ENCODE measurements around the gene PRSS35.
A peak's percentile ranks its signal among the peaks of the same experiment; 100 is the strongest.

Gene PRSS35

GRCh38 chr6:83511901-83512681 is at the start of gene PRSS35:
Gene PRSS35 (plus strand): TSS chr6:83512534. CDS start chr6:83523442, 10,908 bp downstream.
- Histone ChIP-seq H3K4me1 (ENCODE audit: insufficient read depth, poor library complexity, severe bottlenecking) (no peaks in the 10 kb centered on the region), H3K9me3 (ENCODE audit: severe bottlenecking) (no peaks in the 10 kb centered on the region), H3K4me3 (ENCODE audit: severe bottlenecking) (peak within 1 kb of the TSS; percentile 15), H3K27ac (ENCODE audit: poor library complexity, severe bottlenecking) (no peak within 1 kb of the TSS), H3K27me3 (ENCODE audit: insufficient read depth, poor library complexity, severe bottlenecking) (no peaks in the 10 kb centered on the region), H3K36me3 (ENCODE audit: low read depth) (no peaks in the 10 kb centered on the region)
- peak; percentile 81 for ATAC-seq (ENCODE audit: low read depth)
- DNase-seq (ENCODE audit: low spot score) = peak; percentile 59
- TF ChIP-seq CTCF (IDR thresholded peaks at IDR 0.05; ENCODE audit: poor library complexity, severe bottlenecking) = peak; percentile 87

- DNase-seq (ENCODE audit: low spot score) (no peak), ATAC-seq (ENCODE audit: low read depth) (peak; percentile 69)
- Histone ChIP-seq H3K4me1 (ENCODE audit: insufficient read depth, poor library complexity, severe bottlenecking) (peaks cover 18% of the 10 kb centered on the region), H3K27ac (ENCODE audit: poor library complexity, severe bottlenecking) (peak overlapping the region; percentile 79), H3K36me3 (ENCODE audit: low read depth) (no peaks in the 10 kb centered on the region), H3K9me3 (ENCODE audit: severe bottlenecking) (no peaks in the 10 kb centered on the region), H3K4me3 (ENCODE audit: severe bottlenecking) (no peak overlapping the region), H3K27me3 (ENCODE audit: insufficient read depth, poor library complexity, severe bottlenecking) (no peaks in the 10 kb centered on the region)
- no peak for TF ChIP-seq CTCF (IDR thresholded peaks at IDR 0.05; ENCODE audit: poor library complexity, severe bottlenecking)
These were observed 48.4 kb upstream of the PRSS35 start for GRCh38 chr6:83463886-83464285.

- H3K9me3 ChIP-seq (ENCODE audit: severe bottlenecking) = no peaks in the 10 kb centered on the region
- ATAC-seq (ENCODE audit: low read depth) (peak; percentile 92), DNase-seq (ENCODE audit: low spot score) (no peak)
- H3K27ac ChIP-seq (ENCODE audit: poor library complexity, severe bottlenecking) = peak overlapping the region; percentile 79
- H3K27me3 ChIP-seq (ENCODE audit: insufficient read depth, poor library complexity, severe bottlenecking) = no peaks in the 10 kb centered on the region
- no peak for TF ChIP-seq CTCF (IDR thresholded peaks at IDR 0.05; ENCODE audit: poor library complexity, severe bottlenecking)
- peaks cover 18% of the 10 kb centered on the region for H3K4me1 ChIP-seq (ENCODE audit: insufficient read depth, poor library complexity, severe bottlenecking)
- H3K36me3 ChIP-seq (ENCODE audit: low read depth) = no peaks in the 10 kb centered on the region
- no peak overlapping the region for H3K4me3 ChIP-seq (ENCODE audit: severe bottlenecking)
These were observed 47.8 kb upstream of the PRSS35 start for GRCh38 chr6:83464381-83465140.

- Histone ChIP-seq H3K27me3 (ENCODE audit: insufficient read depth, poor library complexity, severe bottlenecking) (no peaks in the 10 kb centered on the region), H3K4me3 (ENCODE audit: severe bottlenecking) (no peak overlapping the region), H3K36me3 (ENCODE audit: low read depth) (no peaks in the 10 kb centered on the region), H3K27ac (ENCODE audit: poor library complexity, severe bottlenecking) (no peak overlapping the region), H3K4me1 (ENCODE audit: insufficient read depth, poor library complexity, severe bottlenecking) (peaks cover 18% of the 10 kb centered on the region), H3K9me3 (ENCODE audit: severe bottlenecking) (no peaks in the 10 kb centered on the region)
- ATAC-seq (ENCODE audit: low read depth) (no peak), DNase-seq (ENCODE audit: low spot score) (no peak)
- no peak for TF ChIP-seq CTCF (IDR thresholded peaks at IDR 0.05; ENCODE audit: poor library complexity, severe bottlenecking)
These were observed 46.0 kb upstream of the PRSS35 start for GRCh38 chr6:83466328-83466727.
